DOHH2 (cell line): Measurements from ENCODE around the gene TUBB2A.
"Not testable (repeated sequence)": the region's sequence is repeated elsewhere in the genome, so short reads cannot be mapped to it uniquely, and the experiment has no call there.

Experiments used
- CTCF ChIP-seq: fragments of 200-600 bp; sonication (generic); IDR thresholded peaks from one replicate; pipeline ENCODE4 v1.5.1; 2014; ENCODE audit warnings: antibody characterized with exemption, mild to moderate bottlenecking, low read depth, low read length; ENCODE audit not compliant: poor library complexity, severe bottlenecking
- EZH2phosphoT487 ChIP-seq: fragments of 200-600 bp; sonication (generic); IDR thresholded peaks from 2 replicates; pipeline ENCODE4 v1.6.1; 2017; ENCODE audit warnings: borderline replicate concordance, mild to moderate bottlenecking, antibody characterized with exemption, low read length, moderate library complexity, mixed read lengths

GRCh38 chr6:3189192-3189591, 31.8 kb upstream of the TUBB2A start:
- TF ChIP-seq CTCF, EZH2phosphoT487: not testable (repeated sequence)
